CD4-positive, alpha-beta T cell (primary cell): Measurements from ENCODE around the gene RCC2. TPM values are rescaled to one million over a fixed set of nuclear protein-coding genes. Genes with fewer than 3 reads are reported as not detected.

Experiments
- ATAC-seq: fragments of 200-7000 bp; cut with Tn5 transposase; one replicate; pipeline ENCODE4 v1.10.0; 2022; ENCODE audit warnings: mild to moderate bottlenecking; ENCODE audit not compliant: poor library complexity
- CTCF ChIA-PET: fragments of 350-600 bp; sonication (Branson Sonifier 250); formaldehyde crosslinking; loops from one replicate; lab custom pipeline; 2021; ENCODE audit warnings: antibody characterized with exemption, inconsistent platforms; lab: Charles Lee
- POLR2A ChIA-PET: fragments of 350-600 bp; sonication (Branson Sonifier 250); formaldehyde crosslinking; loops from one replicate; lab custom pipeline; 2021; ENCODE audit warnings: antibody characterized with exemption, inconsistent platforms; lab: Charles Lee
- DNase-seq, 14 experiments: peaks; one replicate each; pipeline ENCODE4 v3.0.0-alpha.2; 2013 to 2020; ENCODE audit warnings: mixed read lengths in 2 of 14
- H3K27ac ChIP-seq, 2 donors: one replicate each; pipeline versions ENCODE4 v1.5.1 to v1.7.0; 2013; ENCODE audit warnings: low read length in 2 of 2, low read depth in 1 of 2, mild to moderate bottlenecking in 1 of 2
- H3K27me3 ChIP-seq, 2 experiments: 1 replicate in 1 of 2; 2 replicates in 1 of 2; pipeline versions ENCODE4 v1.6.1 to v1.7.0; 2013; ENCODE audit warnings: low read length in 2 of 2, control low read depth in 1 of 2, mild to moderate bottlenecking in 1 of 2, moderate library complexity in 1 of 2; ENCODE audit not compliant: insufficient read depth in 2 of 2, control insufficient read depth in 1 of 2
- H3K36me3 ChIP-seq: one replicate; pipeline ENCODE4 v1.6.1; 2013; ENCODE audit warnings: low read length, control low read depth; ENCODE audit not compliant: insufficient read depth
- H3K4me1 ChIP-seq: one replicate; pipeline ENCODE4 v1.6.1; 2013; ENCODE audit warnings: low read length, control low read depth; ENCODE audit not compliant: insufficient read depth
- H3K4me3 ChIP-seq: one replicate; pipeline ENCODE4 v1.5.1; 2013; ENCODE audit warnings: mild to moderate bottlenecking, low read length, moderate library complexity
- H3K9me3 ChIP-seq, 2 experiments: 1 replicate in 1 of 2; 2 replicates in 1 of 2; pipeline versions ENCODE4 v1.6.1 to v1.7.0; 2013; ENCODE audit warnings: low read length in 2 of 2, mild to moderate bottlenecking in 2 of 2, control low read depth in 1 of 2, moderate library complexity in 1 of 2; ENCODE audit not compliant: control insufficient read depth in 1 of 2, insufficient read depth in 1 of 2
- H3K27ac Mint-ChIP-seq: one replicate; pipeline ENCODE4 v1.8.0; 2020; ENCODE audit warnings: mixed read lengths
- H3K27me3 Mint-ChIP-seq: one replicate; pipeline ENCODE4 v1.8.0; 2021; ENCODE audit warnings: mixed read lengths
- H3K36me3 Mint-ChIP-seq: one replicate; pipeline ENCODE4 v1.8.0; 2021; ENCODE audit warnings: low read depth, mixed read lengths
- H3K4me1 Mint-ChIP-seq: one replicate; pipeline ENCODE4 v1.8.0; 2021; ENCODE audit warnings: low read depth, mixed read lengths
- H3K4me3 Mint-ChIP-seq: one replicate; pipeline ENCODE4 v1.8.0; 2020; ENCODE audit warnings: mild to moderate bottlenecking, mixed read lengths
- H3K9me3 Mint-ChIP-seq: one replicate; pipeline ENCODE4 v1.8.0; 2020; ENCODE audit warnings: mixed read lengths
- CTCF ChIP-seq: fragments of 200-600 bp; IDR thresholded peaks from one replicate; pipeline ENCODE4 v1.8.0; 2022; ENCODE audit warnings: antibody characterized with exemption, mild to moderate bottlenecking
- intact Hi-C, 2 experiments: fragments of 100-400 bp; cut with DNase I in 1 of 2; cut with micrococcal nuclease in 1 of 2; formaldehyde crosslinking; loops; one replicate each; pipeline versions ENCODE4 v1.15.1 to v1.9.0; 2023 to 2025; cut with DNase I, micrococcal nuclease
- total RNA-seq, 174 experiments: library from RNA in 2 of 174; stranded (reverse) in 2 of 174; gene quantifications; one replicate each; pipeline ENCODE4 v1.2.3 and lab custom pipeline; 2021 to 2026

Gene RCC2
- total RNA-seq, 2 experiments from 2014 or later, result 20.1 to 21.0 TPM

GRCh38 chr1:17462669-17463068, 23.2 kb upstream of the RCC2 start:
- no peak overlapping the region for H3K4me3 ChIP-seq
- no peak for TF ChIP-seq CTCF
- CTCF ChIA-PET, result no interaction called here
- Mint-ChIP-seq H3K27ac (no peak overlapping the region), H3K9me3 (no peaks in the 10 kb centered on the region), H3K27me3 (no peaks in the 10 kb centered on the region), H3K36me3 (no peaks in the 10 kb centered on the region), H3K4me3 (no peak overlapping the region), H3K4me1 (no peaks in the 10 kb centered on the region)
- H3K9me3 ChIP-seq, result no peaks in the 10 kb centered on the region
- POLR2A ChIA-PET, result no interaction called here
- ATAC-seq, result no peak
- no peaks in the 10 kb centered on the region for H3K4me1 ChIP-seq
- intact Hi-C loops, result no loop called here
- no peaks in the 10 kb centered on the region for H3K36me3 ChIP-seq
- no peaks in the 10 kb centered on the region for H3K27me3 ChIP-seq
- H3K27ac ChIP-seq, result no peak overlapping the region
- no peak for DNase-seq

DNA sequence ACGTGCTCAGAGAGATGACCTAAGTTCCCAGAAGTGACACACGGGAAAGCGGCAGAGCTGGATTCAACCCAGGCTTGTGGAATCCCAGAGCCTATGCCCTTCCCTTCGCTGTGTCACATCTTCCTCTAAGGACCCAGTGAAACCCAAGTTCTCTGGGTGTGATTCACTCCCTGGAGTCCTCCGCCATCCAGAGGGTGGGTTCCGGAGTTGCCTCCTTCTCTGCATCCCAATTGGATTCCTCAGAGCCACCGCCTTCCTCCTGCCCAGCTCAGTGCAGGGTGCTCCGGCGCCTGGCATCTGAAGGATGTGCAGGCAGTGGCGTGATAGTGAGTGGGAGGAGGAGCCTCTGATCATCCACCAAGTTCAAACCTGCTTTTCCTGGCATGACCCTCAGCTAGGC, 20.7 kb upstream of the RCC2 start:
- POLR2A ChIA-PET, result no interaction called here
- no peaks in the 10 kb centered on the region for H3K36me3 Mint-ChIP-seq
- H3K4me3 Mint-ChIP-seq, result no peak overlapping the region
- Histone ChIP-seq H3K36me3 (no peaks in the 10 kb centered on the region), H3K4me3 (no peak overlapping the region), H3K4me1 (no peaks in the 10 kb centered on the region), H3K9me3 (no peaks in the 10 kb centered on the region), H3K27me3 (no peaks in the 10 kb centered on the region), H3K27ac (no peak overlapping the region)
- intact Hi-C loops, result no loop called here
- no peak for ATAC-seq
- no peaks in the 10 kb centered on the region for H3K4me1 Mint-ChIP-seq
- H3K9me3 Mint-ChIP-seq, result no peaks in the 10 kb centered on the region
- TF ChIP-seq CTCF, result no peak
- CTCF ChIA-PET, result no interaction called here
- peaks cover 4% of the 10 kb centered on the region for H3K27me3 Mint-ChIP-seq
- no peak overlapping the region for H3K27ac Mint-ChIP-seq
- no peak for DNase-seq

DNA sequence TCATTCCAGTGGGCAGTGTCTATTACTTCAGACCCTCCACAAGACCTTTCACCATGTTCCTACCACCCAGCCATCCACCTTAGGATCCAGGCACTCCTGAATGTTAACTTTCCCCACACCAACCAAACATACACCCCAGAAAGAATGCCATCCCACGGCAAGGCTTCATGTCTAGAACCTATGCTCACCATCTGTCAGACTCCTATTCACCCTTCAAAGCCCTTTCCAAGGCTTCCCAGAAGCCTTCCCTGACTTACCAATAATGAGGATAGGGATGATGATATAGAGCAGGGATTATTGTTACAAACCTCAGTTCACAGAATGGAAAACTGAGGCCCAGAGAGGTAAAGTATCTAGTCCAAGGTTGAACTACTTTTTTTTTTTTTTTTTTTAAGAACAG, 19.3 kb upstream of the RCC2 start:
- Histone ChIP-seq H3K27me3 (no peaks in the 10 kb centered on the region), H3K4me1 (no peaks in the 10 kb centered on the region), H3K36me3 (no peaks in the 10 kb centered on the region), H3K9me3 (no peaks in the 10 kb centered on the region), H3K4me3 (no peak overlapping the region), H3K27ac (no peak overlapping the region)
- TF ChIP-seq CTCF, result no peak
- H3K36me3 Mint-ChIP-seq, result no peaks in the 10 kb centered on the region
- no peaks in the 10 kb centered on the region for H3K9me3 Mint-ChIP-seq
- ChIA-PET POLR2A (no interaction called here), CTCF (no interaction called here)
- H3K27me3 Mint-ChIP-seq, result peaks cover 4% of the 10 kb centered on the region
- ATAC-seq (no peak), DNase-seq (no peak)
- no peak overlapping the region for H3K4me3 Mint-ChIP-seq
- H3K4me1 Mint-ChIP-seq, result no peaks in the 10 kb centered on the region
- H3K27ac Mint-ChIP-seq, result no peak overlapping the region
- intact Hi-C loops, result loop anchor here in 1 of 2 experiments (10.0 kb wide), 1 partner anchor 734 kb away; no protein-coding TSS in a partner anchor
